Measurements from ENCODE around the gene GKN1. TPM values are rescaled to one million over a fixed set of nuclear protein-coding genes. Genes with fewer than 3 reads are reported as not detected.

Gene GKN1
- total RNA-seq, 4 donors from 2014 or later, result not detected

- Histone ChIP-seq H3K9me3 (no peaks in the 10 kb centered on the region), H3K27ac (replicated peaks in 1 of 4) (no peak overlapping the region), H3K4me1 (no peaks in the 10 kb centered on the region), H3K27me3 (no peaks in the 10 kb centered on the region), H3K36me3 (no peaks in the 10 kb centered on the region), H3K4me3 (no peak overlapping the region)
- intact Hi-C loops (cut with DNase I), result no loop called here
- TF ChIP-seq POLR2AphosphoS5 (IDR thresholded peaks at IDR 0.05) (no peak), EP300 (IDR thresholded peaks at IDR 0.05) (no peak), POLR2A (IDR thresholded peaks at IDR 0.05; ENCODE audit: low read depth) (no peak), CTCF (IDR thresholded peaks at IDR 0.05) (no peak)
- DNase-seq (ENCODE audit: extremely low spot score), result no peak
Measured at GRCh38 chr2:68964282-68964681, 10.2 kb upstream of the GKN1 start.

GRCh38 chr2:68968221-68968620, 6.2 kb upstream of the GKN1 start:
- Histone ChIP-seq H3K9me3 (no peaks in the 10 kb centered on the region), H3K4me3 (no peak overlapping the region), H3K27ac (replicated peaks in 1 of 4) (no peak overlapping the region), H3K4me1 (no peaks in the 10 kb centered on the region), H3K27me3 (peaks cover 0 to 3% (median 0%) of the 10 kb centered on the region in 4 donors), H3K36me3 (no peaks in the 10 kb centered on the region)
- no peak for DNase-seq (ENCODE audit: extremely low spot score)
- no peak for TF ChIP-seq POLR2A (IDR thresholded peaks at IDR 0.05; ENCODE audit: low read depth)
- TF ChIP-seq CTCF (IDR thresholded peaks at IDR 0.05), result no peak
- TF ChIP-seq POLR2AphosphoS5 (IDR thresholded peaks at IDR 0.05), result no peak
- TF ChIP-seq EP300 (IDR thresholded peaks at IDR 0.05), result no peak
- intact Hi-C loops (cut with DNase I), result no loop called here
- 71% methylated on average over 1 of the region's 1 CpG for WGBS

GRCh38 chr2:68969736-68970490, 4.5 kb upstream of the GKN1 start:
- WGBS, result 93% methylated on average over 8 of the region's 8 CpGs
- H3K4me3 ChIP-seq, result no peak overlapping the region
- DNase-seq (ENCODE audit: extremely low spot score), result no peak

DNA sequence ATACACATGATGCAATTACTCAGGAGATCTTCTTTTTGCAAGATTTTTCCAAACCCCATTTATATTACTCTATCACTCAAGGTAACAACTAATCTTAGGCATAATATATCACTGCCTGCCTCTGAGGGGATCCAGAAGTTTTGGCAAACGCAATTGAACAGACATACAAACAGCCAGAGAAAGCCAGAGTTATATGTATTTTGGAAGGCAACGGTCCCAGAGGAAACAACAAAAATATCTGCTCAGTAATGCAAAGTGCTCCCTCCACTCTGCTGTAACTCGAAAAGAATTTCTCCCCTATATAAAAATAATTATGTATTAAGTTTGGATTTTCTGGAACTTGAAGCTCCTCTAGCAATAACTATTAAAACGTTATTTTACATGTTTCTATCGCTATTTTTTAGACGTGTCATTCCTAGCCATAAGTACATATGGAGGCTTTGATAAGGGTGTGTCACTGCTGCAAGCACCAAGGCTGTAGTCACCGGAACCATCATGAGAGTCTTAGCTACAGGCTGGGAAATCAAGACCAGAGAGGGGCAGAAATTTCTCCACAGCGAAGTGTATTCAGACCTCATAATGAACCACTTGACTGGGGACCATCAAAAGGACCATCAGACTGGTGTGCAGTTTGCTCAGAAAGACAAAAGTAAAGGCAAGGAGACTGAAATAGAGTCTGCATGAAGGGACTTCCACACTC, 3.7 kb upstream of the GKN1 start:
- Histone ChIP-seq H3K27me3 (peaks cover 0 to 3% (median 0%) of the 10 kb centered on the region in 4 donors), H3K36me3 (no peaks in the 10 kb centered on the region), H3K4me1 (no peaks in the 10 kb centered on the region), H3K4me3 (no peak overlapping the region), H3K27ac (replicated peaks in 1 of 4) (no peak overlapping the region), H3K9me3 (no peaks in the 10 kb centered on the region)
- intact Hi-C loops (cut with DNase I), result no loop called here
- no peak for DNase-seq (ENCODE audit: extremely low spot score)
- 80% methylated on average over 8 of the region's 8 CpGs for WGBS
- no peak for TF ChIP-seq POLR2A (IDR thresholded peaks at IDR 0.05; ENCODE audit: low read depth)
- TF ChIP-seq CTCF (IDR thresholded peaks at IDR 0.05), result no peak
- no peak for TF ChIP-seq EP300 (IDR thresholded peaks at IDR 0.05)
- TF ChIP-seq POLR2AphosphoS5 (IDR thresholded peaks at IDR 0.05), result no peak

More at GRCh38 chr2:68969736-68970490, 4.5 kb upstream of the GKN1 start:
- intact Hi-C loops (cut with DNase I), result no loop called here
- H3K27me3 ChIP-seq, result peaks cover 0 to 3% (median 0%) of the 10 kb centered on the region in 4 donors
- H3K36me3 ChIP-seq, result no peaks in the 10 kb centered on the region
- no peak for TF ChIP-seq CTCF (IDR thresholded peaks at IDR 0.05)
- no peak for TF ChIP-seq EP300 (IDR thresholded peaks at IDR 0.05)
- no peak for TF ChIP-seq POLR2A (IDR thresholded peaks at IDR 0.05; ENCODE audit: low read depth)
- no peak for TF ChIP-seq POLR2AphosphoS5 (IDR thresholded peaks at IDR 0.05)
- no peaks in the 10 kb centered on the region for H3K4me1 ChIP-seq
- H3K9me3 ChIP-seq, result no peaks in the 10 kb centered on the region
- H3K27ac ChIP-seq (replicated peaks in 1 of 4), result no peak overlapping the region

Measured in esophagus muscularis mucosa (tissue), 4 donors.